Upper lobe of left lung (tissue), 6 donors: ENCODE measurements around the gene SRL. TPM values are rescaled to one million over a fixed set of nuclear protein-coding genes. Genes with fewer than 3 reads are reported as not detected.

ENCODE experiments used
- ATAC-seq, 2 donors: fragments of 200-7000 bp; cut with Tn5 transposase; one replicate each; pipeline ENCODE4 v1.9.1; 2022; ENCODE audit warnings: mild to moderate bottlenecking in 2 of 2, moderate library complexity in 2 of 2; ENCODE audit not compliant: low FRiP score in 2 of 2
- DNase-seq, 2 donors: peaks; one replicate each; pipeline ENCODE4 v3.0.0-alpha.2; 2019 to 2020
- H3K27ac ChIP-seq, 4 donors: fragments of 200-600 bp; sonication (generic); one replicate each; pipeline ENCODE4 v1.5.1; 2016 to 2019
- H3K27me3 ChIP-seq, 4 donors: fragments of 200-600 bp; sonication (generic); one replicate each; pipeline ENCODE4 v1.5.1; 2017 to 2019
- H3K36me3 ChIP-seq, 4 donors: fragments of 200-600 bp; sonication (generic); one replicate each; pipeline ENCODE4 v1.5.1; 2016 to 2019
- H3K4me1 ChIP-seq, 4 donors: fragments of 200-600 bp; sonication (generic); one replicate each; pipeline ENCODE4 v1.5.1; 2018 to 2019
- H3K4me3 ChIP-seq, 4 donors: fragments of 200-600 bp; sonication (generic); one replicate each; pipeline ENCODE4 v1.5.1; 2017 to 2019; ENCODE audit warnings: mild to moderate bottlenecking in 2 of 4, moderate library complexity in 1 of 4
- H3K9me3 ChIP-seq, 4 donors: fragments of 200-600 bp; sonication (generic); one replicate each; pipeline ENCODE4 v1.5.1; 2018 to 2019
- EP300 ChIP-seq, 4 donors: sonication (generic); formaldehyde crosslinking; IDR thresholded peaks; one replicate each; pipeline ENCODE4 v1.5.1; 2017; ENCODE audit warnings: antibody characterized with exemption in 4 of 4, control low read depth in 2 of 4
- POLR2A ChIP-seq, 4 donors: fragments of 450-650 bp; IDR thresholded peaks; one replicate each; pipeline ENCODE4 v1.5.1; 2016 to 2017; ENCODE audit warnings: antibody characterized with exemption in 4 of 4, mild to moderate bottlenecking in 2 of 4
- POLR2AphosphoS5 ChIP-seq, 2 donors: sonication (generic); formaldehyde crosslinking; IDR thresholded peaks; one replicate each; pipeline ENCODE4 v1.5.1; 2017; ENCODE audit warnings: antibody characterized with exemption in 2 of 2
- WGBS, 2 donors: methylation state at CpG; one replicate each; pipeline ENCODE4 v1.1.5; 2017 to 2018; 5-methylcytosine and 5-hydroxymethylcytosine counted together
- total RNA-seq, 6 donors: library from RNA; depleted of rRNA in 4 of 6; stranded (reverse); fragments of >200 nt in 4 of 6; gene quantifications; one replicate each; pipeline versions ENCODE4 v1.1.0 to v1.2.1, GENCODE V29; 2016 to 2021
- TF ChIP-seq, protein P1 (sequence below), 6 experiments: fragments of 450-650 bp in 4 of 6; fragments of 200-600 bp in 2 of 6; sonication (generic) in 2 of 6; IDR thresholded peaks; one replicate each; pipeline ENCODE4 v1.5.1; 2016 to 2019; ENCODE audit warnings: antibody characterized with exemption in 6 of 6
- donor health status: DM: no; HTN: no; CAD: no; lungs with moderate emphysema.
- donor health status: DM: no; HTN: yes; CAD: no; lungs with severe emphysema.

The SRL gene
- total RNA-seq, 6 donors from 2014 or later = 0.30 to 1.1 (median 0.46) TPM; not detected in 3

DNA sequence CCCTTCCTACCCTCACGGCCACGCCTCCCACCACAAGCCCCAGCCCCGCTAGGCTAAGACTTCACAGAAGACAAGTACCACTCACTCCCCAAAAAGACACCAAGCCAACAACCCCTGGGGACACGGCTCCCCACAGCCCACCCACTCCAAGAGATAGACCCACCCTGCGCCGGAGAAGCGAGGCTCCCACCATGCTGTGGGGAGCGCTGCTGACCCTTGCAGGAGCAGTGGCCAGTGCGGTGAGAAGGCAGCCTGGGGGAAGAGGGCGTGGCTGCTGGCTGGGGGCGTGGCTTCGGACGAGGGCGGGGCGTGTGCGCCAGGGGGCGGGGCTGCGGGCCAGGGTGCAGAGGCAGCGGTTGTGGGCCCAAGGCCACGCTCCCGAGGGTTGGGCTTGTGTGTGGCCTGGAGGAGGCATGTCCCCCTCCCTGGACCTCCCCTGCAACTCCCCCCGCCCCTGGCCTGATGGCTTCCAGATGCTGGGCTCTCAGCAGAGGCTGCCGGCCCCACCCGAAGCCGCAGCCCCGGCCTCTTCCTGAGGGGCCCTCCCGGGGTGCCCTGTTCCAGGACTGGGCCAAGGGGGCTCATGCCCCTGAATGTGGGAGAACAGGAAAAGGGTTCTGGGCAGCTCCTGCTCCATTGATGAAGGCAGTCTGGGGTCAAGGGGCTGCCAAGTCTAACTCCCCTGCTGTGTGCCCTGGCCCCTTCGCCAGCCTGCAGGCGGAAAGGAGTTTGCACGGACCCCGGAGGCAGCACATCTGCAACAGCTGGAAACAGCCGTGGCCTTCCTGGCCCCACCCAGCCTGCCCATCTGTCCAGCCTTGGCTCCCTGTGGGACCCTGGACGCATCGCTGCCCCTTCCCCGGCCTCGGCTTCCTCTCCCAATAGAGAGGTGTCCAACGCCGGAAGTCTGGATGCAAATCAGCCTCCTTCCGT lies 21.9 kb upstream of the SRL start:
- ATAC-seq (peak; percentile 70 to 95), DNase-seq (peak; percentile 38 to 92)
- Histone ChIP-seq H3K27me3 (no peaks in the 10 kb centered on the region), H3K36me3 (peaks cover 0 to 14% (median 10%) of the 10 kb centered on the region in 4 donors), H3K4me1 (peaks cover 11 to 18% (median 14%) of the 10 kb centered on the region in 4 donors), H3K9me3 (no peaks in the 10 kb centered on the region), H3K27ac (peak overlapping the region in 2 of 4 donors; percentile 39 to 56), H3K4me3 (peak overlapping the region in 1 of 4 donors; percentile 17)
- TF ChIP-seq, protein P1, sequence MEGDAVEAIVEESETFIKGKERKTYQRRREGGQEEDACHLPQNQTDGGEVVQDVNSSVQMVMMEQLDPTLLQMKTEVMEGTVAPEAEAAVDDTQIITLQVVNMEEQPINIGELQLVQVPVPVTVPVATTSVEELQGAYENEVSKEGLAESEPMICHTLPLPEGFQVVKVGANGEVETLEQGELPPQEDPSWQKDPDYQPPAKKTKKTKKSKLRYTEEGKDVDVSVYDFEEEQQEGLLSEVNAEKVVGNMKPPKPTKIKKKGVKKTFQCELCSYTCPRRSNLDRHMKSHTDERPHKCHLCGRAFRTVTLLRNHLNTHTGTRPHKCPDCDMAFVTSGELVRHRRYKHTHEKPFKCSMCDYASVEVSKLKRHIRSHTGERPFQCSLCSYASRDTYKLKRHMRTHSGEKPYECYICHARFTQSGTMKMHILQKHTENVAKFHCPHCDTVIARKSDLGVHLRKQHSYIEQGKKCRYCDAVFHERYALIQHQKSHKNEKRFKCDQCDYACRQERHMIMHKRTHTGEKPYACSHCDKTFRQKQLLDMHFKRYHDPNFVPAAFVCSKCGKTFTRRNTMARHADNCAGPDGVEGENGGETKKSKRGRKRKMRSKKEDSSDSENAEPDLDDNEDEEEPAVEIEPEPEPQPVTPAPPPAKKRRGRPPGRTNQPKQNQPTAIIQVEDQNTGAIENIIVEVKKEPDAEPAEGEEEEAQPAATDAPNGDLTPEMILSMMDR (IDR thresholded peaks at IDR 0.05) = no peak
- TF ChIP-seq EP300 (IDR thresholded peaks at IDR 0.05) = no peak
- WGBS, 2 donors = 78 to 80% methylated on average over 15 to 27 of the region's 39 CpGs

DNA sequence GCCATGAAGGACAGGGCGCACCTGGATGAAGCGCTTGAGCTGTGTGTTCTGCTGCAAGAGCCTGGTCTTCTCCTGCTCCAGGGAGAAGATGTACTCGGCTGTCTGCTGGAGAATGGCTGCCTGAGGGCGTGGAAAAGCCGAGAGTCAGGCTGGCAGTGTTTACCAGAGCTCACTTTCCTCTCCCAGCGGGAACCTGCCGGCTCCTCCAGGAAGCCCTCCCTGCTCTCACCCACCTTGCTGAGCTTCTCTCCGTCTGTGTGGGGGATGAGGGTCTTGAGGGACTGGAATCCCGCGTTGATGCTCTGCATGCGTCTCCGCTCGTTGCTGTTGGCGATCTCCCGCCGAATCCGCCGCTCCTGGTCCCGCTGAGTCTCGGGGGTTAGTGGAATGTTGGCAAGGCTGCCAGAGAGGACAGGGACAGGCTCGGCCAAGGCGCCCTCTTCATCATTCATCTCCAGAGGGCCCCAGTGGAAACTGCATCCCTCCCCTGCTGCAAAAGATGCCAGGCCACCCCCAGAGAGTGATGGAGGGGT lies 20.5 kb upstream of the SRL start:
- Histone ChIP-seq H3K4me1 (peaks cover 11 to 18% (median 14%) of the 10 kb centered on the region in 4 donors), H3K9me3 (no peaks in the 10 kb centered on the region), H3K4me3 (no peak overlapping the region), H3K27me3 (no peaks in the 10 kb centered on the region), H3K27ac (no peak overlapping the region), H3K36me3 (peaks cover 0 to 24% (median 16%) of the 10 kb centered on the region in 4 donors)
- no peak for DNase-seq
- no peak for ATAC-seq
- TF ChIP-seq POLR2AphosphoS5 (IDR thresholded peaks at IDR 0.05) = no peak
- TF ChIP-seq, protein P1 (IDR thresholded peaks at IDR 0.05) = no peak
- no peak for TF ChIP-seq EP300 (IDR thresholded peaks at IDR 0.05)
- TF ChIP-seq POLR2A (IDR thresholded peaks at IDR 0.05) = no peak
- 94 to 97% methylated on average over 19 to 22 of the region's 22 CpGs for WGBS, 2 donors

DNA sequence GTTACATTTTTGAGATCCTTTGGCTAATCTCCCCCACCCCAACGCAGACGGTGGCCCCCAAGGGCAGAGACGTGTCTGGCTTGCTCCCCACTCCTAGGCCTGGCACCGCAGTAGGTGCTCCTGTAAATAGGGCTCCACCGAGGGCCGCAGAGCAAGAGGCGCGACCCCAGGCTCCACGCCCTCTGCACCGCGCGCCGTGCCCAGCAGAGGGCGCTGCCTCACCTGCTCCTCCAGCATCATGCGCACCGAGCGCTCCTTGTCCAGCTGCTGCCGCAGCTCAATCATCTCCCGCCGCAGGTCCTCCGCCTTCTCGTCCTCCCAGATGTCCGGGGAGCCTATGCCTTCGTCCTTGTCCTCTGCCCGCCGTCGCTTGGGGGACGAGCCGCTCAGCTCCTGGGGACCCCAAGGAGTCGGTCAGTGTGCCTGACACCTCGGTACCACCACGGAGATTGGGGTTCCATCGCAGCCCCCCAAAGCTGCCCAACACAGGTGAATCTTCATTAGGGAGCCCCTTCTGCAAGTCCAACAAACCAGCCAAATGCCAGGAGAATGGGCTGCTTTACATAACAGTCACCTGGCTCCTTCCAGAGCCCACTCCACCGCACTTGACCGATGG lies 19.8 kb upstream of the SRL start:
- Histone ChIP-seq H3K27me3 (no peaks in the 10 kb centered on the region), H3K4me3 (no peak overlapping the region), H3K9me3 (no peaks in the 10 kb centered on the region), H3K27ac (no peak overlapping the region), H3K36me3 (peaks cover 0 to 24% (median 17%) of the 10 kb centered on the region in 4 donors), H3K4me1 (peaks cover 11 to 18% (median 14%) of the 10 kb centered on the region in 4 donors)
- WGBS, 2 donors = 84 to 91% methylated on average over 26 to 35 of the region's 35 CpGs
- DNase-seq (peak in 1 of 2 donors; percentile 89), ATAC-seq (peak in 1 of 2 donors; percentile 29)
- TF ChIP-seq, protein P1 (IDR thresholded peaks at IDR 0.05) = peak; percentile 52 to 81 (median 72)
- TF ChIP-seq POLR2AphosphoS5 (IDR thresholded peaks at IDR 0.05) = no peak

DNA sequence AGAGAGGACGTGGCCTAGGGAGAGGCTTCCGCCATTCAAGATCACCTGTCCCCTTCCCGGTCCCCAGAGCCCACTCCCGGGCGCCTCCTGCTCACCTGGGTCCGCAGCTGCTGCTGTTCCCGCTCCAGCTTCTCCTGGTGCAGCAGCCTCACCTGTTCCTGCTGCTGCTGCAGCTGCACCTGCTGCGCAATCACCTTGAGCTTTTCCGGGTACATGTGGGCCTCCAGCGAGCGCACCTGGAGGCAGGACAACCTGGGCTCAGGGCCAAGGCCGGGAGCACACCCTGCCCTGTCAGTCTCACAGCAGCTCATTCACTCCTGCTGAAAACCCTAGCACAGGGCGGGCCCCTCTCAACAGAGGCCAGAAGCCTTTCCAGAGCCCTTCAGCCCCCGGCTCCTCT lies 18.5 kb upstream of the SRL start:
- 69 to 88% methylated on average over 13 to 14 of the region's 14 CpGs for WGBS, 2 donors
- Histone ChIP-seq H3K9me3 (no peaks in the 10 kb centered on the region), H3K36me3 (peaks cover 0 to 24% (median 17%) of the 10 kb centered on the region in 4 donors), H3K4me1 (peaks cover 11 to 18% (median 14%) of the 10 kb centered on the region in 4 donors), H3K27me3 (no peaks in the 10 kb centered on the region), H3K4me3 (no peak overlapping the region), H3K27ac (peak overlapping the region in 3 of 4 donors; percentile 2 to 42 (median 18))
- ATAC-seq = peak in 1 of 2 donors; percentile 79
- TF ChIP-seq EP300 (IDR thresholded peaks at IDR 0.05) (no peak), POLR2AphosphoS5 (IDR thresholded peaks at IDR 0.05) (peak; percentile 34 to 42), POLR2A (IDR thresholded peaks at IDR 0.05) (no peak)
- TF ChIP-seq, protein P1 (IDR thresholded peaks at IDR 0.05) = no peak
- DNase-seq = peak; percentile 86 to 94
